ENCODE data around the gene FILIP1L. TPM values are rescaled to one million over a fixed set of nuclear protein-coding genes. Genes with fewer than 3 reads are reported as not detected.

Gene FILIP1L
- total RNA-seq, 4 donors from 2014 or later = 26.7 to 46.3 (median 30.8) TPM

- WGBS, 2 donors = 67 to 68% methylated on average over 1 of the region's 1 CpG
- H3K36me3 ChIP-seq = no peaks in the 10 kb centered on the region
- no peak for DNase-seq (ENCODE audit: low spot score in 2 of 2)
- no peaks in the 10 kb centered on the region for H3K27me3 ChIP-seq
- no peak overlapping the region for H3K27ac ChIP-seq
- peaks cover 0 to 3% (median 0%) of the 10 kb centered on the region in 4 donors for H3K4me1 ChIP-seq
- no peak overlapping the region for H3K4me3 ChIP-seq
- no peaks in the 10 kb centered on the region for H3K9me3 ChIP-seq
- TF ChIP-seq CTCF (IDR thresholded peaks at IDR 0.05) (no peak), POLR2A (IDR thresholded peaks at IDR 0.05) (no peak), EP300 (IDR thresholded peaks at IDR 0.05) (no peak)
Measured at GRCh38 chr3:100033184-100033583, 81.1 kb downstream of the FILIP1L start.

GRCh38 chr3:100032243-100032642 lies 82.1 kb downstream of the FILIP1L start:
- Histone ChIP-seq H3K9me3 (no peaks in the 10 kb centered on the region), H3K4me1 (peaks cover 0 to 3% (median 0%) of the 10 kb centered on the region in 4 donors), H3K27ac (no peak overlapping the region), H3K27me3 (no peaks in the 10 kb centered on the region), H3K36me3 (no peaks in the 10 kb centered on the region), H3K4me3 (no peak overlapping the region)
- WGBS, 2 donors = 66 to 77% methylated on average over 5 of the region's 5 CpGs
- no peak for DNase-seq (ENCODE audit: low spot score in 2 of 2)
- TF ChIP-seq POLR2A (IDR thresholded peaks at IDR 0.05) (no peak), CTCF (IDR thresholded peaks at IDR 0.05) (no peak), EP300 (IDR thresholded peaks at IDR 0.05) (no peak)

GRCh38 chr3:100030914-100031425 lies 83.3 kb downstream of the FILIP1L start:
- peaks cover 0 to 3% (median 0%) of the 10 kb centered on the region in 4 donors for H3K4me1 ChIP-seq

GRCh38 chr3:100030346-100030745 lies 84.0 kb downstream of the FILIP1L start:
- TF ChIP-seq EP300 (IDR thresholded peaks at IDR 0.05) (no peak), POLR2A (IDR thresholded peaks at IDR 0.05) (no peak), CTCF (IDR thresholded peaks at IDR 0.05) (no peak)
- H3K27me3 ChIP-seq = no peaks in the 10 kb centered on the region
- H3K4me1 ChIP-seq = peaks cover 0 to 3% (median 0%) of the 10 kb centered on the region in 4 donors
- H3K36me3 ChIP-seq = peaks cover 0 to 3% (median 0%) of the 10 kb centered on the region in 3 donors
- no peaks in the 10 kb centered on the region for H3K9me3 ChIP-seq
- 95% methylated on average over 3 of the region's 3 CpGs for whole genome bisulfite sequencing, 2 donors
- H3K27ac ChIP-seq = no peak overlapping the region
- no peak overlapping the region for H3K4me3 ChIP-seq
- DNase-seq (ENCODE audit: low spot score in 2 of 2) = no peak

More at GRCh38 chr3:100030914-100031425, 83.3 kb downstream of the FILIP1L start:
- Histone ChIP-seq H3K36me3 (peaks cover 0 to 3% (median 0%) of the 10 kb centered on the region in 3 donors), H3K9me3 (no peaks in the 10 kb centered on the region), H3K27me3 (no peaks in the 10 kb centered on the region), H3K4me3 (no peak overlapping the region), H3K27ac (no peak overlapping the region)
- WGBS, 2 donors = 84 to 86% methylated on average over 1 of the region's 1 CpG
- TF ChIP-seq POLR2A (IDR thresholded peaks at IDR 0.05) (no peak), EP300 (IDR thresholded peaks at IDR 0.05) (no peak), CTCF (IDR thresholded peaks at IDR 0.05) (no peak)
- DNase-seq (ENCODE audit: low spot score in 2 of 2) = no peak

GRCh38 chr3:100029689-100030088 lies 84.6 kb downstream of the FILIP1L start:
- H3K27me3 ChIP-seq = no peaks in the 10 kb centered on the region
- DNase-seq (ENCODE audit: low spot score in 2 of 2) = no peak
- H3K27ac ChIP-seq = no peak overlapping the region
- H3K9me3 ChIP-seq = no peaks in the 10 kb centered on the region
- peaks cover 0 to 3% (median 0%) of the 10 kb centered on the region in 4 donors for H3K4me1 ChIP-seq
- no peak overlapping the region for H3K4me3 ChIP-seq
- WGBS, 2 donors = 55 to 56% methylated on average over 2 of the region's 2 CpGs
- peaks cover 0 to 3% (median 0%) of the 10 kb centered on the region in 3 donors for H3K36me3 ChIP-seq
- TF ChIP-seq CTCF (IDR thresholded peaks at IDR 0.05) (no peak), EP300 (IDR thresholded peaks at IDR 0.05) (no peak), POLR2A (IDR thresholded peaks at IDR 0.05) (no peak)
